GM19238 (cell line): ENCODE results near the gene MORF4L1.
"Not testable (repeated sequence)": the region's sequence is repeated elsewhere in the genome, so short reads cannot be mapped to it uniquely, and the experiment has no call there.

ENCODE experiments used
- DNase-seq: peaks from one replicate; pipeline ENCODE4 v3.0.0; 2011; ENCODE audit warnings: low spot score; ENCODE audit not compliant: insufficient read length

MORF4L1 gene

DNA sequence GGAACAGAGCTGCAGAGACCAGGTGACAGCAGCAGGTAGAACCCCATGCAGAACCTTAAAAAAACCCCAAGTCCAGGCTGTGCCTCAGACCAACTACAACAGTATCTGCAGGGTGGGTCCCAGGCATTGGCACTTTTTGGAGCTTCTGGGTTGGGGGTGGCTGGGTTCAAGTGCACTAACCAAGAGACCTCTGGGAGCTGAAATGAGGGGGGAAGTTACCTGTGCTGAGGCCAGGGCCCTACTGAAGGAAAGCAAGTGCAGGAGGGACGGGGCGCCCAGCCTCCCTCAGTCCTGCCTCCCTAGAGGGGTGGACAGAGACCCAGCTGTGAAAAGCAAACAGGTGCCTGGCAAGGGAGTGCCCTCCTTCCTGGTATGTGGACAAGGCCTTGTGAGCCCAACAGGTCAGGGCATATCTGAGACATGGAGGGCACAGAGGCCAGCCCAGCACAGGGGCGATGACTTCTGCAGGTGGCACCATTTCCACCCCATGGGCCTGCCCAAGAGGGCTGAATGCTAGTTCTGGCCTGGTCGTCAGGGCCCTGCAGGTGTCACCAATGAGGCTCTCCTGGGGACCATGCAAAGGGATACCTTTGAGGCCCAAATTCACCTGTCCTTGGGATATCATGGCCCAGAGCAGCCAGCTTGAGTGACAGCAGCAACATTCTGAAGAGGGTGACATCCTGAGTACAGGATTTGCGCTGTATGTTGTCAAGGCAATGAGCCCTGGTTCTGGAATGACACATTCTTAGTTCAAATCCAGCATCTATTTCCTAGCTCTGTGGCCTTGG lies 53.5 kb downstream of the MORF4L1 start:
- DNase-seq: no peak

GRCh38 chr15:78927077-78927790 lies 54.5 kb downstream of the MORF4L1 start:
- DNase-seq: no peak

GRCh38 chr15:78928176-78928575 lies 55.5 kb downstream of the MORF4L1 start:
- DNase-seq: not testable (repeated sequence)

- no peak for DNase-seq
Measured at GRCh38 chr15:78928616-78929093, 56.0 kb downstream of the MORF4L1 start.

DNA sequence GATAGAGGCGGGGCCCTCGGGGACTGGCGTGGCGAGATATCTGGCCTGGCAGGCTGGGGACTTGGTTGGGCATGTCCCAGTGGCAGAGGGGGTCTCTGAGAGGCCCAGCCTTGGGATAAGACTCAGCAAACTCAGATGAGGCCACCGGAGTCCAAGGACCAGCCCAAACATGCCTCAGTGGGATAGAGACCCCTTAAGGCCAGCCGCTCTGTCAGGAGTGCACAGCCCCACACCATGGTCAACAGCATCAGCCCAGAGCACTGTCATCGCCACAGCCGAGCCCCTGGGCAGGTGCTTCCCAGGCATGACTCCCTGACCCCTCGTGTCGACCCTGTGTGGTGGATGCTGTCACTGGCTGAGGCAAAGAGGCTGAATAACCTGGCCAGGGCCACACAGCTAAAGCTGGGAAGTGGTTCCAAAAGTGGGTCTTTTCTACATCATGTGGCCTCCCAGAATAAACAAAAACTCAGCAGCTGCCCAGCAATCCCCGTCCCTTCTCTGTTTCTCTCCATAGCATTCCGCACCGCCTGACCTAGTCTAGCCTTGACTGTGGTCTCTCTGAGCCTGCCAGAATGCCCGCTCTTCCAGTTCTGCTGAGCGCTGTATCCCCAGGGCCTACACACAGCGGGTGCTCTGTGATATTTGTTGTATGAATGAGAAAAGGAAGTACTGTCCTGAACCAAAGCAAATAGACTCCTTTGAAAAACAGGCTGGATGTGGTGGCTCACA lies 57.0 kb downstream of the MORF4L1 start:
- DNase-seq: no peak

DNA sequence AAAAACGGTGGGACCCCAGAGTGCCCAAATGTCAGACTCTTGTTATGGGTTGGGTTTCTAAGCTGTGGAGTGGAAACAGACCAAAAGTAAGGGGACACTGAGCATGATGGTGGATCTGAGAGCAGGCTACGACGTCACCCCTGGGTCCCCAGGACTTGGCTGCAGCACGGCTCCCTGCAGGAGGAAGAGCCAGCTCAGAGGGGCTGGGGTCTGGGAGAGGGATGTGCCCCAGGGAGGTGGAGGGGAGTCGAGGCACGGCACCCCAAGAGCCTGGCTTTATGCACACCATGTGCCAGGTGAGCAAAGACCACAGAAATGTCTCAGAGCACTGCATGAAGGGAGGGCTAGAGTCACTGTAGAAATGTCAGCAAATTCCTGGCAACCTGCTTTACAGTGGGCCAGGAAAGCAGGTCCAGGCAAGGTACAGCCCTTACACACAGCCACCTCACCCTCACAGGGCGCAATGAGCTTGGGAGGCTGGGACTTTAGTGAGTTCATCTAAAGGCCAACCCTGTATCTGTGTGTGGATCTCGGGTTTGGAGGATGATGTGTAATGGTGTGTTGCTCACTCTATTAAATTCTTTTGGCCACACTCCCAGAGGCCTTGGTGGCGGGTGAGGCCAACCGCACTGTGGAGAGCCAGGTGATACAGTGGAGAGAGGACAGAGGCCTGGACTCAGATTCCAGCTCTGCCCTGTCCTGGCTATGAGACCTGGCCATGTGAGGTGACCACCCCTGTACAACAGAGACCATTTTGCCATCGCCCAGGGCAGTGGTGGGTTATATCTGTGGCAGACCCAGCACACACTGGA lies 58.1 kb downstream of the MORF4L1 start:
- DNase-seq: no peak

- DNase-seq: no peak
Measured at GRCh38 chr15:78931439-78932257, 59.0 kb downstream of the MORF4L1 start.

- no peak for DNase-seq
Measured at GRCh38 chr15:78932258-78932808, 59.6 kb downstream of the MORF4L1 start.

GRCh38 chr15:78933187-78933822 lies 60.6 kb downstream of the MORF4L1 start:
- DNase-seq: no peak

DNA sequence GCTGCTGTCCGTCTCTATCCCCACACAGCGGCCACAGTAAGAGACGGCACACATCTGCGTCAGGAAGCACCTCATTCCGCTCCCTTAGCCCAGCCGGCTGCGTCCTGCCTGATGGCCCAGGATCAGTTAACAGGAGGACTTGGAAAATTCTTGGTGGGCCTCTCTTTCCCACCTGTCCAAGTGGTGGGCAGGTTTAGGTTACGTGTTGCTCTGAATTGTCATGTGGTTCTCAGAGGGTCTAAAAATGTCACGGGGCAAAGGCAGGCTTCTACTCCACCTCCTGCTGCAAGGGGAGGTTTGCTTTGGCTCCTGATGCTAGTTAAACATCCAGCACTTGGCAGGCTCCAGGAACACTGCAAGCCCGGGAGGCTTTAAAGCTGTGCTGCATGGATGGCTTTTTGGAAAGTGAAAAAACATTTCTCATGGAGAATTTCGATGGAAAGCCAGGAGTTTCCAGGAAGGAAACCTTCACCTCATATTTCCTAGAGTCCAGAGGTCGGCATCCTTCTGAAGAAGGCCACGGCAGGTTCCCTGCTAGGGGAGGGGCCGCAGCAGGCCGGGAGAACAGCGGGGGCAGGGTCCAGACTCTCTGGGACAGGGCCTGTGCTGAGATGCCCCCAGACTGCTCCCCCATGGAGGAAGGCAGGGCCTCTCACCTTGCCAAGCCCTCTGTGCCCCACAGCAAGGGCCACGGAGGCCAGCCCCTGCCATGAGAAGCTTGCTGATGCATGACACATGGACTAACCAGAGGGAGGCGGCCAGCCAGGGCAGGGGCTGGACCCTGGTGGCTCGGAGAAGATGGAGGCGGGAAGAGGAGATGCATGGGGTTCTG lies 61.3 kb downstream of the MORF4L1 start:
- no peak for DNase-seq

DNA sequence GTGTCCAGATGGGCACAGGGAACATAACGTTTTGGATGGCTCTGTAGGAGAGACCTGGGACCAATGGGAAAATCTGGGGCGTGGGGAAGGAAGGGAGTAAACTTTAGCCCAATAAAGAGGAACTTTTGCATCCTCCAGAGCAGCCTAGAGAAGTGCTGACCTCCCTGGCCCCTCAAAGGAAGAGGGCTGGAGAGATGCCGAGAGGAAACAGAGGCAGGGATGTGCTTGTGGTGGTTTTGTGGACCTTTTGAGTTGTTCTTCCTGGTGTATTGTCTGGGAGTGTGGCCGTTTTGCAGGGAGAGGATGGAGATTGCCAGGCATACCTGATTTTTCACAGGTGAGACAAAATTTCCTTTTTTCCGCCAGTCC lies 61.9 kb downstream of the MORF4L1 start:
- no peak for DNase-seq

GRCh38 chr15:78937132-78937739 lies 64.5 kb downstream of the MORF4L1 start:
- DNase-seq: no peak

- DNase-seq: peak; percentile 53
Measured at GRCh38 chr15:78938658-78939488, 66.2 kb downstream of the MORF4L1 start.

DNA sequence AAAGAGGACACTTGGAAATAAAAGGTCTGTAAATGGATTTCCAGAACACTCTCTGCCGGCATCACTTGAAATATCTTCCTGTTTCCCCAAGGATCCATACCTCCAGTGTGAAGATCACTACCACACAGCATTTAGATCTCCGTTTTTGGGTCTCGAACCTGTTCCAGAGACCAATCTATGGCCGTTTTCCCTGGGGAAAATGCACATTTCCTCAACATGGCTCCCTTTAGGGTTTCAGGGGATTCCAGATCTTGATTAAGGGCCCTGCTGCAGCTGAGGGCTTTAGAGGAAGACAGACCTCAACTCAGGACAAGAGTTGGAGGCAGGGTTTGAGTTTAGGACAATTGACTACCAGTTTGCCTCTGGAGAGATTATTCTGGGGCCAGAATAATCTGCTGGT lies 70.1 kb downstream of the MORF4L1 start:
- no peak for DNase-seq

- DNase-seq: no peak
Measured at GRCh38 chr15:78943692-78944091, 71.0 kb downstream of the MORF4L1 start.

DNA sequence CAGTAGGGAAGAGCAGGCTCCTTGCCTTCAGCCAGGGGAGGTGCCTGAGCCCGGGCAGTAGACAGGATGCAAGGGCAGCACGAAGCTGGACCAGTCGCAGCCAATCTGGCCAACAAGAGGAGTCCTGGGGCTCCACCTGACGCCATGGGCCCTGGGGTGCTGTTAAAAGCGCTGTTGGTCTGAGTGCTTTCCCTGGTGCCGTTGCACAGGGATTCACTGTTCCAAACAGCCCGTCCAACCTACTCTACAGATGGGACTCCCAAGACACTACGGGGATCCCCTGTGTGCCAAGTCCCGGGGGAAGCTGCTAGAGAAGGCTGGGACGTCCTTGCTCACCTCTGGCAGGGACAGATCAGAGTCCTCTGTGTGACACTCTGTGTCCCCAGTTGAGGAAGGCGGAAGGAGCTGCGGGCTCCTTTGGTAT lies 71.5 kb downstream of the MORF4L1 start:
- DNase-seq: peak; percentile 23

- DNase-seq: peak; percentile 85
Measured at GRCh38 chr15:78944669-78945407, 72.1 kb downstream of the MORF4L1 start, which contains the start of gene CTSH. Gene CTSH, minus strand, starts transcription at chr15:78945046. Its CDS starts 65 bp downstream, at chr15:78944981.
